Measurements from ENCODE around the gene PPP1R12C. TPM values are rescaled to one million over a fixed set of nuclear protein-coding genes. Genes with fewer than 3 reads are reported as not detected.
"Not testable (repeated sequence)": the region's sequence is repeated elsewhere in the genome, so short reads cannot be mapped to it uniquely, and the experiment has no call there.

Gene PPP1R12C
- total RNA-seq, 4 donors from 2014 or later: 43.5 to 288 (median 116) TPM

DNA sequence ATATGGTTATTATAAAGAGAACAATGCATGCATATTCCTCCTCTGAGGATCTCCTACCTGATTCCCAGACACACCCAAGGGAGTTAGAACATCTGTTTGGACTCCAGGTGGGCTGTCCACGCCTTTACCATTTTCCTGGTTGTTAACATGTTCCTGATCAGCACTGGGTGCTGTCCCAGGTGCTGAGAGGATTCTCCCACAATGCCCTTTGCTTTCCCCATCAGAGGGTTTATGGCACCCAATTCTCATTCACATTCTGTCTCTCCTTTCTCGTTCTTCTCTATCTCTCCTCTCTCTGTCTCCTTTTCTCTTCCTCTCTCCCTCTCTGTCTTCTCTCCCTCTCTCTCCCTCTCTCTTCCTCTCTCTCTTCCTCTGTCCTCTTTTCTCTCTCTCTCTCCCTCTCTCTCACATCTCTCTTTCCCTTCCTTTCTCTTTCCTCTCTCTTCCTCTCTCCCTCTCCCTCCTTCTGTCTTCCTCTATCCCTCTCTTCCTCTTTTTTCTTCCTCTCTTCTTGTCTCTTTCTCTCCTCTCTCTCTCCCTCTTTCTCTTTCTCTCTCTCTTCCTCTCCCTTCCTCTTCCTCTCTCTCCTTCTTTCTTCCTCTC, 51.2 kb downstream of the PPP1R12C start:
- no peak for DNase-seq
- Histone ChIP-seq H3K4me3 (no peak overlapping the region), H3K4me1 (no peaks in the 10 kb centered on the region), H3K27ac (no peak overlapping the region), H3K9me3 (no peaks in the 10 kb centered on the region), H3K36me3 (no peaks in the 10 kb centered on the region), H3K27me3 (peaks cover 0 to 18% of the 10 kb centered on the region in 2 donors)
- intact Hi-C loops (cut with DNase I; ENCODE audit: low total_unique reads): no loop called here
- TF ChIP-seq, protein P1, sequence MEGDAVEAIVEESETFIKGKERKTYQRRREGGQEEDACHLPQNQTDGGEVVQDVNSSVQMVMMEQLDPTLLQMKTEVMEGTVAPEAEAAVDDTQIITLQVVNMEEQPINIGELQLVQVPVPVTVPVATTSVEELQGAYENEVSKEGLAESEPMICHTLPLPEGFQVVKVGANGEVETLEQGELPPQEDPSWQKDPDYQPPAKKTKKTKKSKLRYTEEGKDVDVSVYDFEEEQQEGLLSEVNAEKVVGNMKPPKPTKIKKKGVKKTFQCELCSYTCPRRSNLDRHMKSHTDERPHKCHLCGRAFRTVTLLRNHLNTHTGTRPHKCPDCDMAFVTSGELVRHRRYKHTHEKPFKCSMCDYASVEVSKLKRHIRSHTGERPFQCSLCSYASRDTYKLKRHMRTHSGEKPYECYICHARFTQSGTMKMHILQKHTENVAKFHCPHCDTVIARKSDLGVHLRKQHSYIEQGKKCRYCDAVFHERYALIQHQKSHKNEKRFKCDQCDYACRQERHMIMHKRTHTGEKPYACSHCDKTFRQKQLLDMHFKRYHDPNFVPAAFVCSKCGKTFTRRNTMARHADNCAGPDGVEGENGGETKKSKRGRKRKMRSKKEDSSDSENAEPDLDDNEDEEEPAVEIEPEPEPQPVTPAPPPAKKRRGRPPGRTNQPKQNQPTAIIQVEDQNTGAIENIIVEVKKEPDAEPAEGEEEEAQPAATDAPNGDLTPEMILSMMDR (IDR thresholded peaks at IDR 0.05): no peak
- TF ChIP-seq POLR2A (IDR thresholded peaks at IDR 0.05): no peak

DNA sequence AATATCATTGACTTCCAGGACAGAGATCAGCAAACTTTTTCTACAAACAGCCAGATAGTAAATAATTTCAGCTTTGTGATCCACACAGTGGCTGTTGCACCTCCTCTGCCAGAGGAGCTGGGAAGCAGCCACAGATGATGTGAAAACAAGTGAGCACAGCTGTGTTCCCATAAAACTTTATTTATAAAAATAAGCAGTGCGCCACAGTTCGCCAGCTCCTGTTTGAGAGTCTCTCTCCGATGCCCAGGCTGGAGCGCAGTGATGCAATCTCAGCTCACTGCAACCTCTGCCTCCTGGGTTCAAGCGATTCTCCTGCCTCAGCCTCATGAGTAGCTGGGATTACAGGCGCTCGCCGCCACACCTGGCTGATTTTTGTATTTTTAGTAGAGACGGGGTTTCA, 51.9 kb downstream of the PPP1R12C start:
- H3K4me1 ChIP-seq, H3K27ac ChIP-seq: not testable (repeated sequence)

DNA sequence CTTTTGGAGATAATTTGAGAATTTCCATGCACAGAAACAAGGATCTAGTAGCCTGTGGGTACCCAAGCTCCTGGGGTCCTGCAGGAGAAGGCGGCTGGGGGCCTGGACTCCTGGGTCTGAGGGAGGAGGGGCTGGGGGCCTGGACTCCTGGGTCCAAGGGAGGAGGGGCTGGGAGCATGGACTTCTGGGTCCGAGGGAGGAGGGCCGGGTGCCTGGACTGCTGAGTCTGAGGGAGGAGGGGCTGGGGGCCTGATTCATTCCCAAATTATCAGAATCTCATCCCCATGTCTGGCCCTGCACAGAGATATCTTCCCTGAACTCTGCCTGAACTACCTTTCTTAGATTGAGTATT, 54.0 kb downstream of the PPP1R12C start:
- DNase-seq: no peak
- Histone ChIP-seq H3K4me3 (peak overlapping the region; percentile 29 to 70), H3K27me3 (no peaks in the 10 kb centered on the region), H3K9me3 (no peaks in the 10 kb centered on the region), H3K36me3 (no peaks in the 10 kb centered on the region), H3K4me1 (no peaks in the 10 kb centered on the region), H3K27ac (no peak overlapping the region)
- TF ChIP-seq POLR2A (IDR thresholded peaks at IDR 0.05): no peak
- TF ChIP-seq, protein P1 (IDR thresholded peaks at IDR 0.05): no peak
- intact Hi-C loops (cut with DNase I; ENCODE audit: low total_unique reads): no loop called here

More for the DNA sequence above, 51.9 kb downstream of the PPP1R12C start:
- H3K36me3 ChIP-seq; H3K9me3 ChIP-seq; H3K4me3 ChIP-seq; intact Hi-C loops (cut with DNase I; ENCODE audit: low total_unique reads); DNase-seq: not testable (repeated sequence)
- peaks cover 0 to 14% of the 10 kb centered on the region in 2 donors for H3K27me3 ChIP-seq

GRCh38 chr19:55062735-55063491, 54.5 kb downstream of the PPP1R12C start, which contains the start of gene RDH13:
Gene RDH13 (minus strand): TSS chr19:55063148. CDS start chr19:55063032, 116 bp downstream.
- H3K27me3 ChIP-seq: no peaks in the 10 kb centered on the region
- peak within 1 kb of the TSS; percentile 16 to 66 for H3K27ac ChIP-seq
- H3K9me3 ChIP-seq: no peaks in the 10 kb centered on the region
- DNase-seq: peak; percentile 93 to 94
- intact Hi-C loops (cut with DNase I; ENCODE audit: low total_unique reads): no loop called here
- no peaks in the 10 kb centered on the region for H3K36me3 ChIP-seq
- peak within 1 kb of the TSS; percentile 29 to 70 for H3K4me3 ChIP-seq
- H3K4me1 ChIP-seq: no peaks in the 10 kb centered on the region
- peak in 1 of 2 donors; percentile 66 for TF ChIP-seq POLR2A (IDR thresholded peaks at IDR 0.05)
- TF ChIP-seq, protein P1 (IDR thresholded peaks at IDR 0.05): no peak

- H3K4me1 ChIP-seq; H3K9me3 ChIP-seq; H3K36me3 ChIP-seq; intact Hi-C loops (cut with DNase I; ENCODE audit: low total_unique reads); H3K27me3 ChIP-seq; H3K27ac ChIP-seq; DNase-seq; H3K4me3 ChIP-seq: not testable (repeated sequence)
Observed at GRCh38 chr19:55060287-55060686, 57.1 kb downstream of the PPP1R12C start.

Measured in uterus (tissue), 4 donors.